Vagina (tissue), 2 donors: ENCODE measurements around the gene SPIRE2. TPM values are rescaled to one million over a fixed set of nuclear protein-coding genes. Genes with fewer than 3 reads are reported as not detected.
"Not testable (repeated sequence)": the region's sequence is repeated elsewhere in the genome, so short reads cannot be mapped to it uniquely, and the experiment has no call there.

Source experiments
- DNase-seq, 2 donors: peaks; one replicate each; pipeline ENCODE4 v3.0.0-alpha.2; 2017; ENCODE audit errors: extremely low spot score in 2 of 2
- H3K27ac ChIP-seq: fragments of 200-600 bp; sonication (generic); one replicate; pipeline ENCODE4 v1.5.1; 2019
- H3K27me3 ChIP-seq: fragments of 200-600 bp; sonication (generic); one replicate; pipeline ENCODE4 v1.5.1; 2019
- H3K36me3 ChIP-seq, 2 donors: fragments of 200-600 bp; sonication (generic); one replicate each; pipeline ENCODE4 v1.5.1; 2017 to 2019
- H3K4me1 ChIP-seq: fragments of 200-600 bp; sonication (generic); one replicate; pipeline ENCODE4 v1.5.1; 2019
- H3K4me3 ChIP-seq, 2 donors: fragments of 200-600 bp; sonication (generic); 1 replicate in 1 of 2; 2 replicates in 1 of 2; pipeline ENCODE4 v1.5.1; 2016 to 2019
- H3K9me3 ChIP-seq: fragments of 200-600 bp; sonication (generic); one replicate; pipeline ENCODE4 v1.5.1; 2019
- CTCF ChIP-seq, 3 experiments: fragments of 450-650 bp in 2 of 3; fragments of 200-600 bp in 1 of 3; sonication (generic) in 1 of 3; IDR thresholded peaks; one replicate each; pipeline ENCODE4 v1.5.1; 2017 to 2019; ENCODE audit warnings: antibody characterized with exemption in 3 of 3, mild to moderate bottlenecking in 2 of 3, moderate library complexity in 2 of 3
- POLR2A ChIP-seq, 2 donors: fragments of 450-650 bp; IDR thresholded peaks; one replicate each; pipeline ENCODE4 v1.6.1; 2017; ENCODE audit warnings: antibody characterized with exemption in 2 of 2, mild to moderate bottlenecking in 2 of 2, moderate library complexity in 2 of 2
- POLR2AphosphoS5 ChIP-seq, 2 donors: sonication (generic); formaldehyde crosslinking; IDR thresholded peaks; one replicate each; pipeline ENCODE4 v1.9.0; 2017; ENCODE audit warnings: antibody characterized with exemption in 2 of 2, mild to moderate bottlenecking in 2 of 2, low read depth in 1 of 2; ENCODE audit not compliant: insufficient read depth in 1 of 2
- intact Hi-C: fragments of 100-400 bp; cut with DNase I; formaldehyde crosslinking; loops from one replicate; pipeline ENCODE4 v1.15.1; 2023
- total RNA-seq: library from RNA; depleted of rRNA; stranded (reverse); fragments of >200 nt; gene quantifications from one replicate; pipeline ENCODE4 v1.2.3, GENCODE V29; 2016

SPIRE2 gene
- total RNA-seq, 1 donor from 2014 or later, result 2.2 TPM

GRCh38 chr16:89793092-89793491 lies 35.2 kb upstream of the SPIRE2 start:
- H3K27ac ChIP-seq, H3K36me3 ChIP-seq, intact Hi-C loops, H3K4me3 ChIP-seq, H3K9me3 ChIP-seq, H3K4me1 ChIP-seq, H3K27me3 ChIP-seq, DNase-seq: not testable (repeated sequence)
- TF ChIP-seq CTCF (IDR thresholded peaks at IDR 0.05), result peak in 2 of 3 experiments; percentile 31 to 71

GRCh38 chr16:89793955-89794354 lies 34.3 kb upstream of the SPIRE2 start:
- H3K4me3 ChIP-seq, result no peak overlapping the region
- no peaks in the 10 kb centered on the region for H3K27me3 ChIP-seq
- TF ChIP-seq POLR2A (IDR thresholded peaks at IDR 0.05) (no peak), CTCF (IDR thresholded peaks at IDR 0.05) (no peak), POLR2AphosphoS5 (IDR thresholded peaks at IDR 0.05; ENCODE audit: insufficient read depth in 1 of 2, low read depth in 1 of 2) (no peak)
- H3K27ac ChIP-seq, result no peak overlapping the region
- no peak for DNase-seq
- intact Hi-C loops, result no loop called here
- no peaks in the 10 kb centered on the region for H3K36me3 ChIP-seq
- no peaks in the 10 kb centered on the region for H3K4me1 ChIP-seq
- no peaks in the 10 kb centered on the region for H3K9me3 ChIP-seq

- Histone ChIP-seq H3K4me3 (no peak overlapping the region), H3K9me3 (no peaks in the 10 kb centered on the region), H3K27ac (no peak overlapping the region), H3K4me1 (no peaks in the 10 kb centered on the region), H3K36me3 (no peaks in the 10 kb centered on the region), H3K27me3 (no peaks in the 10 kb centered on the region)
- intact Hi-C loops, result no loop called here
- TF ChIP-seq CTCF (IDR thresholded peaks at IDR 0.05) (no peak), POLR2A (IDR thresholded peaks at IDR 0.05) (no peak), POLR2AphosphoS5 (IDR thresholded peaks at IDR 0.05; ENCODE audit: insufficient read depth in 1 of 2, low read depth in 1 of 2) (no peak)
- DNase-seq, result no peak
Measured at GRCh38 chr16:89795676-89796075, 32.6 kb upstream of the SPIRE2 start.

GRCh38 chr16:89796104-89796503 lies 32.2 kb upstream of the SPIRE2 start:
- Histone ChIP-seq H3K4me3 (no peak overlapping the region), H3K27ac (no peak overlapping the region), H3K36me3 (no peaks in the 10 kb centered on the region), H3K9me3 (no peaks in the 10 kb centered on the region), H3K27me3 (no peaks in the 10 kb centered on the region), H3K4me1 (no peaks in the 10 kb centered on the region)
- no peak for DNase-seq
- TF ChIP-seq CTCF (IDR thresholded peaks at IDR 0.05), result no peak
- no peak for TF ChIP-seq POLR2AphosphoS5 (IDR thresholded peaks at IDR 0.05; ENCODE audit: insufficient read depth in 1 of 2, low read depth in 1 of 2)
- TF ChIP-seq POLR2A (IDR thresholded peaks at IDR 0.05), result no peak
- intact Hi-C loops, result no loop called here

- intact Hi-C loops, result no loop called here
- Histone ChIP-seq H3K9me3 (no peaks in the 10 kb centered on the region), H3K4me3 (no peak overlapping the region), H3K27ac (no peak overlapping the region), H3K36me3 (no peaks in the 10 kb centered on the region), H3K4me1 (no peaks in the 10 kb centered on the region), H3K27me3 (no peaks in the 10 kb centered on the region)
- TF ChIP-seq POLR2AphosphoS5 (IDR thresholded peaks at IDR 0.05; ENCODE audit: insufficient read depth in 1 of 2, low read depth in 1 of 2) (no peak), CTCF (IDR thresholded peaks at IDR 0.05) (no peak), POLR2A (IDR thresholded peaks at IDR 0.05) (no peak)
- DNase-seq, result no peak
Measured at GRCh38 chr16:89798126-89798525, 30.1 kb upstream of the SPIRE2 start.
